Measurements from ENCODE around the gene E2F7. TPM values are rescaled to one million over a fixed set of nuclear protein-coding genes. Genes with fewer than 3 reads are reported as not detected.

Gene E2F7
- total RNA-seq, 1 experiment from 2014 or later: 31.4 TPM

- no peak for DNase-seq
- no peaks in the 10 kb centered on the region for H3K4me1 ChIP-seq
- no peaks in the 10 kb centered on the region for H3K36me3 ChIP-seq
- H3K9me3 ChIP-seq (replicated peaks): no peaks in the 10 kb centered on the region; the same call in none of the 2 replicates
- no peak overlapping the region for H3K27ac ChIP-seq
- no peak overlapping the region for H3K4me3 ChIP-seq
- no peaks in the 10 kb centered on the region for H3K27me3 ChIP-seq
Measured at GRCh38 chr12:76976777-76977382, 88.5 kb downstream of the E2F7 start.

Other genes starting within 250 kb of the E2F7 start
- 129 and 131 TPM in 2 replicates for gene CSRP2, start 186.6 kb downstream of the E2F7 start, total RNA-seq (2014; rRNA removed; shearing (Covaris generic))